ENCODE measurements around the gene CLDN25.

DNA sequence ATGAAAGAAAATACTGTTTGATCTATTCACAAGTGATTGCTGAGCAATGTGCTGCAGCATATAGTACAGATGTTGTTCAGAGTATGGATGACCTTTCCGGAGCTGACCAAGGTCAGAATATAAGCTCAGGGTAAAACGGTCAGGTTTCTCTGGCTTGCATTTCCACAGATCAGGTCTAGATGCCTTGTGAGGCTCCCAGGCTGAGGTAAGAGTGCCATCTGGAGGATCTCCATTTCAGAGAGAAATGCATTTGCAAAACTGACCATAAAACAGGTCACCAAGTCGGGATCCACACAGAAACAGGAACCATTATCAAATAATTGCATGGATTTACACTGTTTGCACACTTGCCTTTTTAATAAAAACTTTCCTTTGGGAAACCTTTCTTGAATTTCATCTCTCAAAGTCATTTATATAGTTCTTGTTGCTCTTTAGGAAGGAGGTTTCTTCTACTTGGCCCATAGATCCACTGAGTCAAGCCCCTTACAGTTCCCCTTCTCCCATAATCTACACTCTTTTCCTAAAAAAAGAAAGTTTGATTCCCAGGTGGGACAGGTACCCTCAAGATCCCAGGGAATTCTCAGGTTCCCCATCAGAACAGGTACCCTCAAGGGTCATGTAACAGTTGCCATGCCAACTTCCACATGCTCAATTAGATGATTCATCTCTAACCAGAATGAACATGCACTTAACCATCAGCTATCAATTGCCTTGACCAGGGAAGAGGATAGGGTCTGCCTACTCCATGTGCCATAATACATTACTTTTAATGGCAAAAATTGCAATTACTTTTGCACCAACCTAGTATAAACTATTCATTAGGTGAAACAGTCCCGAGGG, 48.5 kb upstream of the CLDN25 start:
- TF ChIP-seq CTCF (IDR thresholded peaks at IDR 0.05 in 2 of 3, conservative IDR thresholded peaks at IDR 0.05 in 1 of 3; ENCODE audit: borderline replicate concordance in 1 of 3, insufficient read depth in 1 of 3, low read depth in 2 of 3, low read length in 2 of 3) (peak; percentile 34 to 54 (median 47); a peak in 4 of 6 replicates), EGR1 (IDR thresholded peaks at IDR 0.05; ENCODE audit: low read depth) (no peak), POLR2A (IDR thresholded peaks at IDR 0.05; ENCODE audit: borderline replicate concordance, extremely low read depth, insufficient read depth, insufficient read length) (no peak)
- TF ChIP-seq, protein P1, sequence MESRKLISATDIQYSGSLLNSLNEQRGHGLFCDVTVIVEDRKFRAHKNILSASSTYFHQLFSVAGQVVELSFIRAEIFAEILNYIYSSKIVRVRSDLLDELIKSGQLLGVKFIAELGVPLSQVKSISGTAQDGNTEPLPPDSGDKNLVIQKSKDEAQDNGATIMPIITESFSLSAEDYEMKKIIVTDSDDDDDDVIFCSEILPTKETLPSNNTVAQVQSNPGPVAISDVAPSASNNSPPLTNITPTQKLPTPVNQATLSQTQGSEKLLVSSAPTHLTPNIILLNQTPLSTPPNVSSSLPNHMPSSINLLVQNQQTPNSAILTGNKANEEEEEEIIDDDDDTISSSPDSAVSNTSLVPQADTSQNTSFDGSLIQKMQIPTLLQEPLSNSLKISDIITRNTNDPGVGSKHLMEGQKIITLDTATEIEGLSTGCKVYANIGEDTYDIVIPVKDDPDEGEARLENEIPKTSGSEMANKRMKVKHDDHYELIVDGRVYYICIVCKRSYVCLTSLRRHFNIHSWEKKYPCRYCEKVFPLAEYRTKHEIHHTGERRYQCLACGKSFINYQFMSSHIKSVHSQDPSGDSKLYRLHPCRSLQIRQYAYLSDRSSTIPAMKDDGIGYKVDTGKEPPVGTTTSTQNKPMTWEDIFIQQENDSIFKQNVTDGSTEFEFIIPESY (IDR thresholded peaks at IDR 0.05; ENCODE audit: extremely low read depth, insufficient replicate concordance, low read length) = no peak
